ENCODE data around the gene NPLOC4. TPM values are rescaled to one million over a fixed set of nuclear protein-coding genes. Genes with fewer than 3 reads are reported as not detected.
A peak's percentile ranks its signal among the peaks of the same experiment; 100 is the strongest.
"Not testable (repeated sequence)": the region's sequence is repeated elsewhere in the genome, so short reads cannot be mapped to it uniquely, and the experiment has no call there.

The NPLOC4 gene
- total RNA-seq, 1 experiment from 2014 or later: 83.9 TPM

DNA sequence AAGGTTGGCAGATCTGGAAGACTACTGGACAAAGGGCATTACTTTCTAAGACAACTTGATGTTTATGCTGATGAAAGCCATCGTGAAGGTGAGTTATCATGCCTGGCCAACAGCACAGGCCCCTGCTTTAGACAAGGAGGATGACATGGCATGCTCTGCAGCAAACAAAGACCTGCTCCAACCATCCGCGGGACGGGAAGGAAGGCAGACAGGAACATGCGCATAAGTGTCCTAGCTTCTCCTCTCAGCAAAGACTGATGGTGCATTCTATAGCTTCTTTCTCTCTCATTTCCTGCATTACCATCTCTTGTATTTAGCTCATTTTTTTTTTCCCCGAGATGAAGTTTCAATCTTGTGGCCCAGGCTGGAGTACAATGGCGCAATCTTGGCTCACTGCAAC is 5.4 kb downstream of the NPLOC4 start:
- intact Hi-C loops (cut with micrococcal nuclease): no loop called here
- no peak for DNase-seq (ENCODE audit: unreplicated experiment)
- CTCF ChIA-PET: no interaction called here
- H3K4me3 Mint-ChIP-seq (ENCODE audit: unreplicated experiment): no peak overlapping the region
- no peak overlapping the region for H3K27ac Mint-ChIP-seq (ENCODE audit: low read depth, unreplicated experiment)
- TF ChIP-seq, protein P1, sequence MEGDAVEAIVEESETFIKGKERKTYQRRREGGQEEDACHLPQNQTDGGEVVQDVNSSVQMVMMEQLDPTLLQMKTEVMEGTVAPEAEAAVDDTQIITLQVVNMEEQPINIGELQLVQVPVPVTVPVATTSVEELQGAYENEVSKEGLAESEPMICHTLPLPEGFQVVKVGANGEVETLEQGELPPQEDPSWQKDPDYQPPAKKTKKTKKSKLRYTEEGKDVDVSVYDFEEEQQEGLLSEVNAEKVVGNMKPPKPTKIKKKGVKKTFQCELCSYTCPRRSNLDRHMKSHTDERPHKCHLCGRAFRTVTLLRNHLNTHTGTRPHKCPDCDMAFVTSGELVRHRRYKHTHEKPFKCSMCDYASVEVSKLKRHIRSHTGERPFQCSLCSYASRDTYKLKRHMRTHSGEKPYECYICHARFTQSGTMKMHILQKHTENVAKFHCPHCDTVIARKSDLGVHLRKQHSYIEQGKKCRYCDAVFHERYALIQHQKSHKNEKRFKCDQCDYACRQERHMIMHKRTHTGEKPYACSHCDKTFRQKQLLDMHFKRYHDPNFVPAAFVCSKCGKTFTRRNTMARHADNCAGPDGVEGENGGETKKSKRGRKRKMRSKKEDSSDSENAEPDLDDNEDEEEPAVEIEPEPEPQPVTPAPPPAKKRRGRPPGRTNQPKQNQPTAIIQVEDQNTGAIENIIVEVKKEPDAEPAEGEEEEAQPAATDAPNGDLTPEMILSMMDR (IDR thresholded peaks at IDR 0.05; ENCODE audit: unreplicated experiment): no peak
- H3K4me1 Mint-ChIP-seq (ENCODE audit: insufficient read depth, unreplicated experiment): peaks cover 6% of the 10 kb centered on the region
- H3K36me3 Mint-ChIP-seq (ENCODE audit: insufficient read depth, unreplicated experiment): peaks cover 61% of the 10 kb centered on the region
- BruUV-seq (replicated peaks): no TSS peak
- no peaks in the 10 kb centered on the region for H3K9me3 Mint-ChIP-seq (ENCODE audit: unreplicated experiment)
- no peaks in the 10 kb centered on the region for H3K27me3 Mint-ChIP-seq (ENCODE audit: insufficient read depth, unreplicated experiment)
- POLR2A ChIA-PET: interaction anchor here (0.7 to 1.1 kb wide), 2 partner anchors 35 to 52 kb away, joined by 3 to 6 read pairs; partner anchors contain the start of genes ARL16, CCDC137 and HGS

DNA sequence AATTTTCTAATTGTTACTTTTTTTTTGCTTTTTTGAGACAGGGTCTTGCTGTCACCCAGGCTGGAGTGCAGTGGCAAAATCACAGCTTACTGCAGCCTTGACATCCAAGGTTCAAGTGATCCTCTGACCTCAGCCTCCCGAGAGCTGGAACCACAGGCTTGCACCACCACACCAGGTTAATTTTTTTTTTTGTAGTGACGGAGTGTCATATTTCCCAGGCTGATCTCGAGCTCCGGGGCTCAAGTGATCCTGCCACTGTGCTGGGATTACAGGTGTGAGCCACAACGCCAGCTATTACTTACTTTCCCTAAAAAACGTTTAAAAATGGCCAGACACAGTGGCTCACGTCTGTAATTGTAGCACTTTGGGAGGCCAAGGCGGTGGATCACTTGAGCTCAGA is 6.6 kb downstream of the NPLOC4 start:
- Mint-ChIP-seq H3K36me3 (ENCODE audit: insufficient read depth, unreplicated experiment) (peaks cover 62% of the 10 kb centered on the region), H3K4me3 (ENCODE audit: unreplicated experiment) (no peak overlapping the region), H3K4me1 (ENCODE audit: insufficient read depth, unreplicated experiment) (no peaks in the 10 kb centered on the region), H3K27ac (ENCODE audit: low read depth, unreplicated experiment) (peak overlapping the region; percentile 19), H3K27me3 (ENCODE audit: insufficient read depth, unreplicated experiment) (no peaks in the 10 kb centered on the region), H3K9me3 (ENCODE audit: unreplicated experiment) (no peaks in the 10 kb centered on the region)
- intact Hi-C loops (cut with micrococcal nuclease): no loop called here
- TF ChIP-seq, protein P1 (IDR thresholded peaks at IDR 0.05; ENCODE audit: unreplicated experiment): no peak
- ChIA-PET CTCF (interaction anchor here (0.6 to 0.8 kb wide), 2 partner anchors 23 to 29 kb away, joined by 3 read pairs; no protein-coding TSS in a partner anchor), POLR2A (no interaction called here)
- no peak for DNase-seq (ENCODE audit: unreplicated experiment)
- BruUV-seq (replicated peaks): no TSS peak

DNA sequence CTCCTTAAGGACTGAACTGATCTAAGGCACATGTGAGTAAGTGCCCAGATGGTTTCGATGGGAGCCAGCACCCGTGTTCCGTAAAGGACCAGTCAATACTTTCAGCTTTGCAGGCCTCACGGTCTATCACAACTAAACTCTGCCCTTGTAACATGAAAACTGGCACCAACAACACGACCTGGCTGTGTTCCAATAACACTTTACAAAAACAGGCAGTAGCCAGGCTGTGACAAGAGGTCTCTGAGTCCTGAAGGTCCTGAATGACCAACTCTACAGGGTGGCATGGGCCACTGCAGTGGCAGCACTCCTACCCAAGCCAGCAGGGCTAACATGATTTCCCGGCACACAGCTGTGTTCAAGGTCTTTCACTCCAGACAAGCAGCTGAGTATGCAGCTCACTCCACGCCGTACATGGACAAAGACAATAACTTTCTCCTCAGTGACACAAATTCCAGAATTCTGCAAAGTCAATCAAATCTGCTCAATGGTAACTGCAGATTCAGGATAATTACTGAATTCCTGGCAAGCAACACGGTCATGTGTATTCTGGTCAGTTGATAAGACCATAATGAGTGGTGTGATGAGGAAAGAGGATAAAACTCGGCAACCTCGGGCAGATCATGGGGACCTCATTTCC is 15.3 kb downstream of the NPLOC4 start:
- CTCF ChIA-PET: no interaction called here
- no peak for DNase-seq (ENCODE audit: unreplicated experiment)
- POLR2A ChIA-PET: interaction anchor here (0.6 to 1.4 kb wide), 3 partner anchors 14 to 100 kb away, joined by 3 read pairs; no protein-coding TSS in a partner anchor

DNA sequence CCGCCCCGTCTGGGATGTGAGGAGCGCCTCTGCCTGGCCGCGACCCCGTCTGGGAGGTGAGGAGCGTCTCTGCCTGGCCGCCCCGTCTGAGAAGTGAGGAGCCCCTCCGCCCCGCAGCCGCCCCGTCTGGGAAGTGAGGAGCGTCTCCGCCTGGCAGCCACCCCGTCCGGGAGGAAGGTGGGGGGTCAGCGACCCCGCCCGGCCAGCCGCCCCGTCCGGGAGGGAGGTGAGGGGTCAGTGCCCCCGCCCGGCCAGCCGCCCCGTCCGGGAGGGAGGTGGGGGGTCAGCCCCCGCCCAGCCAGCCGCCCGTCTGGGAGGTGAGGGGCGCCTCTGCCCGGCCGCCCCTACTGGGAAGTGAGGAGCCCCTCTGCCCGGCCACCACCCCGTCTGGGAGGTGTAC is 18.6 kb downstream of the NPLOC4 start:
- CTCF ChIA-PET; H3K9me3 Mint-ChIP-seq (ENCODE audit: unreplicated experiment); H3K4me1 Mint-ChIP-seq (ENCODE audit: insufficient read depth, unreplicated experiment); H3K27ac Mint-ChIP-seq (ENCODE audit: low read depth, unreplicated experiment); intact Hi-C loops (cut with micrococcal nuclease); BruUV-seq (replicated peaks); H3K4me3 Mint-ChIP-seq (ENCODE audit: unreplicated experiment); H3K27me3 Mint-ChIP-seq (ENCODE audit: insufficient read depth, unreplicated experiment); DNase-seq (ENCODE audit: unreplicated experiment); POLR2A ChIA-PET: not testable (repeated sequence)
- H3K36me3 Mint-ChIP-seq (ENCODE audit: insufficient read depth, unreplicated experiment): peaks cover 81% of the 10 kb centered on the region

More for the DNA sequence above, 15.3 kb downstream of the NPLOC4 start:
- H3K27me3 Mint-ChIP-seq (ENCODE audit: insufficient read depth, unreplicated experiment): no peaks in the 10 kb centered on the region
- BruUV-seq (replicated peaks): no TSS peak
- no peak overlapping the region for H3K27ac Mint-ChIP-seq (ENCODE audit: low read depth, unreplicated experiment)
- H3K9me3 Mint-ChIP-seq (ENCODE audit: unreplicated experiment): no peaks in the 10 kb centered on the region
- intact Hi-C loops (cut with micrococcal nuclease): no loop called here
- H3K4me3 Mint-ChIP-seq (ENCODE audit: unreplicated experiment): no peak overlapping the region
- H3K4me1 Mint-ChIP-seq (ENCODE audit: insufficient read depth, unreplicated experiment): no peaks in the 10 kb centered on the region
- TF ChIP-seq, protein P1 (IDR thresholded peaks at IDR 0.05; ENCODE audit: unreplicated experiment): no peak
- peaks cover 89% of the 10 kb centered on the region for H3K36me3 Mint-ChIP-seq (ENCODE audit: insufficient read depth, unreplicated experiment)
